A549 (cell line): ENCODE measurements around the gene TERF2IP. TPM values are rescaled to one million over a fixed set of nuclear protein-coding genes. Genes with fewer than 3 reads are reported as not detected.

Experiments
- ATAC-seq, 2 experiments: fragments of 200-7000 bp in 1 of 2; fragments of >200 bp in 1 of 2; cut with Nextera tagmentation in 1 of 2; cut with Tn5 transposase in 1 of 2; 3 replicates each; pipeline versions ENCODE4 v1.8.0 to v1.9.1; 2018 to 2020; ENCODE audit warnings: mild to moderate bottlenecking in 1 of 2, moderate library complexity in 1 of 2
- CTCF ChIA-PET: fragments of 300-600 bp; sonication (Branson Sonifier 250); formaldehyde crosslinking; extraction: SDS; loops from one replicate; lab custom pipeline; 2021; ENCODE audit warnings: antibody characterized with exemption, inconsistent platforms; lab: Yijun Ruan, JAX
- POLR2A ChIA-PET: fragments of 350-600 bp; formaldehyde crosslinking; extraction: SDS; loops from one replicate; lab custom pipeline; 2021; ENCODE audit warnings: antibody characterized with exemption, inconsistent platforms; lab: Yijun Ruan, JAX
- DNase-seq, 2 experiments: peaks; one replicate each; pipeline versions ENCODE4 v3.0.0 to v3.0.0-alpha.2; 2011 to 2016; ENCODE audit warnings: low read depth in 1 of 2, low spot score in 1 of 2
- FAIRE-seq: peaks from 2 replicates; lab custom pipeline; 2011; peaks lifted over from hg19 to GRCh38; lab: Jason Lieb, UNC
- H3K27ac ChIP-seq, 2 experiments: fragments of >200 bp; sonication (Bioruptor Twin); formaldehyde crosslinking; 3 replicates each; pipeline ENCODE4 v1.5.1; 2016 to 2017
- H3K4me1 ChIP-seq: fragments of >200 bp; sonication (Bioruptor Twin); formaldehyde crosslinking; 3 replicates; pipeline ENCODE4 v1.6.1; 2016
- H3K4me2 ChIP-seq: fragments of >200 bp; sonication (Bioruptor Twin); formaldehyde crosslinking; 3 replicates; pipeline ENCODE4 v1.6.1; 2016
- H3K4me3 ChIP-seq: fragments of >200 bp; sonication (Bioruptor Twin); formaldehyde crosslinking; 3 replicates; pipeline ENCODE4 v1.5.1; 2016
- H3K9me3 ChIP-seq: fragments of >200 bp; sonication (Bioruptor Twin); formaldehyde crosslinking; 3 replicates; pipeline ENCODE4 v1.6.1; 2016
- BCL3 ChIP-seq: fragments of >200 bp; sonication (Bioruptor Twin); formaldehyde crosslinking; IDR thresholded peaks from 3 replicates; pipeline ENCODE4 v1.6.1; 2016
- CBX8 ChIP-seq: fragments of 200-600 bp; sonication (generic); IDR thresholded peaks from 2 replicates; pipeline ENCODE4 v1.6.1; 2016
- CEBPB ChIP-seq, 2 experiments: fragments of >200 bp in 1 of 2; sonication (Bioruptor Twin) in 1 of 2; formaldehyde crosslinking in 1 of 2; IDR thresholded peaks; 2 replicates each; pipeline ENCODE4 v1.6.1; 2012 to 2016
- E2F6 ChIP-seq: IDR thresholded peaks from 2 replicates; pipeline ENCODE4 v1.6.1; 2012; ENCODE audit warnings: low read depth, borderline replicate concordance
- EHMT2 ChIP-seq: fragments of 200-600 bp; sonication (generic); IDR thresholded peaks from 2 replicates; pipeline ENCODE4 v1.6.1; 2016; ENCODE audit warnings: antibody characterized with exemption, low read depth, mild to moderate bottlenecking, moderate library complexity
- FOSL2 ChIP-seq, 2 experiments: fragments of 450-650 bp in 1 of 2; fragments of >200 bp in 1 of 2; sonication (Bioruptor Twin) in 1 of 2; formaldehyde crosslinking; IDR thresholded peaks; 2 replicates each; pipeline versions ENCODE4 v1.5.0 to v1.6.1; 2016 to 2020; ENCODE audit warnings: mild to moderate bottlenecking in 1 of 2, moderate library complexity in 1 of 2
- GATA3 ChIP-seq: IDR thresholded peaks from 2 replicates; pipeline ENCODE4 v1.6.1; 2012; ENCODE audit warnings: borderline replicate concordance
- HES2 ChIP-seq: fragments of >200 bp; sonication (Bioruptor Twin); formaldehyde crosslinking; IDR thresholded peaks from 2 replicates; pipeline ENCODE4 v1.6.1; 2016
- HEYL ChIP-seq: fragments of 250-450 bp; sonication (Bioruptor Pico); IDR thresholded peaks from 2 replicates; pipeline ENCODE4 v1.8.0; 2021; ENCODE audit warnings: mild to moderate bottlenecking, moderate library complexity
- JUNB ChIP-seq: fragments of >200 bp; sonication (Bioruptor Twin); formaldehyde crosslinking; IDR thresholded peaks from 2 replicates; pipeline ENCODE4 v1.6.1; 2016
- KDM5A ChIP-seq: fragments of 200-600 bp; sonication (generic); IDR thresholded peaks from 2 replicates; pipeline ENCODE4 v1.6.1; 2016; ENCODE audit warnings: antibody characterized with exemption, mild to moderate bottlenecking
- POLR2A ChIP-seq: IDR thresholded peaks from 2 replicates; pipeline ENCODE4 v1.6.1; 2012; ENCODE audit warnings: mild to moderate bottlenecking, low read length
- RARB ChIP-seq: fragments of 250-450 bp; sonication (Bioruptor Pico); IDR thresholded peaks from 2 replicates; pipeline ENCODE4 v1.8.0; 2021; ENCODE audit warnings: mild to moderate bottlenecking, moderate library complexity
- RNF2 ChIP-seq: fragments of 200-600 bp; sonication (generic); IDR thresholded peaks from 2 replicates; pipeline ENCODE4 v1.6.1; 2016; ENCODE audit warnings: low read depth, mild to moderate bottlenecking, antibody characterized with exemption, moderate library complexity, borderline replicate concordance
- SMC3 ChIP-seq: fragments of >200 bp; sonication (Bioruptor Twin); formaldehyde crosslinking; IDR thresholded peaks from 3 replicates; pipeline ENCODE4 v1.6.1; 2018; ENCODE audit warnings: inconsistent platforms
- TP53 ChIP-seq: fragments of 250-450 bp; sonication (Bioruptor Pico); IDR thresholded peaks from 2 replicates; pipeline ENCODE4 v1.5.0; 2021; ENCODE audit warnings: mild to moderate bottlenecking, moderate library complexity
- WGBS: methylation state at CpG from one replicate; pipeline ENCODE4 v1.1.6; 2017; ENCODE audit errors: missing lambda C conversion rate; 5-methylcytosine and 5-hydroxymethylcytosine counted together
- polyA plus RNA-seq, 4 experiments: library from polyadenylated mRNA; depleted of rRNA in 3 of 4; stranded (reverse); fragments of >200 nt; fragmentation: RNase III in 1 of 4; extraction: RNeasy Plus Mini Kit Qiagen cat#74134 plus additional on column Dnase treatment in 1 of 4; gene quantifications; 2 replicates in 3 of 4; 3 replicates in 1 of 4; pipeline ENCODE4 v1.2.3, GENCODE V29; 2011 to 2017

The TERF2IP gene
- polyA plus RNA-seq, 2 of the 4 experiments (the other 2 are of a cell fraction) = 26.7 to 37.9 TPM

GRCh38 chr16:75630052-75630451 is 17.5 kb upstream of the TERF2IP start:
- FAIRE-seq = no peak
- CTCF ChIA-PET = interaction anchor here (1.2 to 2.0 kb wide), 2 partner anchors 11 to 165 kb away, joined by 4 to 6 read pairs; no protein-coding TSS in a partner anchor

GRCh38 chr16:75632857-75633256 is 14.7 kb upstream of the TERF2IP start:
- no peak overlapping the region for H3K27ac ChIP-seq
- DNase-seq = no peak
- TF ChIP-seq JUNB (no peak), BCL3 (no peak), POLR2A (no peak), TP53 (CRISPR knock-in tag) (no peak), HEYL (CRISPR knock-in tag) (no peak), CEBPB (IDR thresholded peaks at IDR 0.05) (no peak), RARB (CRISPR knock-in tag) (no peak), KDM5A (no peak), HES2 (no peak), EHMT2 (no peak)
- TF ChIP-seq, all 56 proteins: peak for 0
- no peaks in the 10 kb centered on the region for H3K4me1 ChIP-seq
- ChIA-PET POLR2A (interaction anchor here (0.7 kb wide), 1 partner anchor 81 kb away, joined by 7 read pairs; no protein-coding TSS in a partner anchor), CTCF (interaction anchor here (0.8 to 1.3 kb wide), 4 partner anchors 9 to 177 kb away, joined by 3 to 4 read pairs (median 3); no protein-coding TSS in a partner anchor)
- ATAC-seq (no peak), FAIRE-seq (no peak)
- no peak overlapping the region for H3K4me3 ChIP-seq
- no peak overlapping the region for H3K4me2 ChIP-seq
- WGBS = 84% methylated on average over 8 of the region's 8 CpGs
- no peaks in the 10 kb centered on the region for H3K9me3 ChIP-seq

More at GRCh38 chr16:75630052-75630451, 17.5 kb upstream of the TERF2IP start:
- ATAC-seq = no peak
- H3K9me3 ChIP-seq = no peaks in the 10 kb centered on the region
- H3K27ac ChIP-seq = no peak overlapping the region
- POLR2A ChIA-PET = no interaction called here
- TF ChIP-seq E2F6 (no peak), RARB (CRISPR knock-in tag) (no peak)
- no peak overlapping the region for H3K4me3 ChIP-seq
- no peak overlapping the region for H3K4me2 ChIP-seq
- no peak for DNase-seq
- 98% methylated on average over 3 of the region's 3 CpGs for WGBS
- no peaks in the 10 kb centered on the region; the same call in 2 of the 3 replicates for H3K4me1 ChIP-seq

- DNase-seq = no peak
- Histone ChIP-seq H3K4me1 (no peaks in the 10 kb centered on the region), H3K27ac (no peak overlapping the region), H3K4me3 (no peak overlapping the region), H3K9me3 (no peaks in the 10 kb centered on the region), H3K4me2 (no peak overlapping the region)
- 92% methylated on average over 3 of the region's 3 CpGs for WGBS
- no peak for ATAC-seq
- ChIA-PET POLR2A (interaction anchor here (0.7 kb wide), 1 partner anchor 13 kb away, joined by 3 read pairs; the partner anchor contains the start of genes KARS1 and TERF2IP), CTCF (interaction anchor here (1.2 kb wide), 1 partner anchor 12 kb away, joined by 3 read pairs; the partner anchor contains the start of gene ADAT1)
- FAIRE-seq = no peak
- TF ChIP-seq E2F6 = no peak
- TF ChIP-seq RNF2 = no peak
- no peak for TF ChIP-seq SMC3
- TF ChIP-seq FOSL2 (IDR thresholded peaks at IDR 0.05) = no peak
- TF ChIP-seq FOSL2 (CRISPR knock-in tag; IDR thresholded peaks at IDR 0.05) = no peak
- no peak for TF ChIP-seq GATA3
Measured at GRCh38 chr16:75635036-75635435, 12.5 kb upstream of the TERF2IP start.

GRCh38 chr16:75640598-75640997 is 7.0 kb upstream of the TERF2IP start:
- FAIRE-seq = no peak
- Histone ChIP-seq H3K9me3 (no peaks in the 10 kb centered on the region), H3K4me3 (no peak overlapping the region), H3K4me2 (no peak overlapping the region)
- no peak for DNase-seq
- no peak for ATAC-seq
- POLR2A ChIA-PET = no interaction called here
- TF ChIP-seq BCL3 = no peak
- TF ChIP-seq CBX8 = no peak
- TF ChIP-seq, all 56 proteins: peak for 0
- WGBS = 92% methylated on average over 6 of the region's 6 CpGs
- CTCF ChIA-PET = interaction anchor here (1.0 to 1.8 kb wide), 2 partner anchors 9 to 176 kb away, joined by 3 to 6 read pairs; no protein-coding TSS in a partner anchor
- no peak overlapping the region for H3K27ac ChIP-seq
- H3K4me1 ChIP-seq = peaks cover 2% of the 10 kb centered on the region; the same call in 1 of the 3 replicates
